BE2C (cell line): ENCODE results near the gene TTC38.

Experiments
- DNase-seq: peaks from one replicate; pipeline ENCODE4 v3.0.0-alpha.2; 2020
- H3K27me3 ChIP-seq: fragments of 250-450 bp; sonication (Bioruptor Pico); 2 replicates; pipeline ENCODE4 v1.5.1; 2020; ENCODE audit warnings: mild to moderate bottlenecking
- H3K36me3 ChIP-seq: fragments of 250-450 bp; sonication (Bioruptor Pico); 2 replicates; pipeline ENCODE4 v1.5.1; 2020; ENCODE audit warnings: mild to moderate bottlenecking
- H3K4me1 ChIP-seq: fragments of 250-450 bp; sonication (Bioruptor Pico); 2 replicates; pipeline ENCODE4 v1.5.1; 2020
- H3K4me3 ChIP-seq: 2 replicates; pipeline ENCODE4 v1.5.1; 2011; ENCODE audit warnings: low read depth, low read length
- H3K9me3 ChIP-seq: fragments of 250-450 bp; sonication (Bioruptor Pico); 2 replicates; pipeline ENCODE4 v1.5.1; 2020
- CTCF ChIP-seq: IDR thresholded peaks from 2 replicates; pipeline ENCODE4 v1.5.1; 2012; ENCODE audit warnings: mild to moderate bottlenecking, low read depth, low read length

The TTC38 gene

GRCh38 chr22:46339956-46340355, 72.1 kb downstream of the TTC38 start:
- Histone ChIP-seq H3K4me1 (no peaks in the 10 kb centered on the region), H3K4me3 (no peak overlapping the region), H3K9me3 (no peaks in the 10 kb centered on the region), H3K27me3 (no peaks in the 10 kb centered on the region), H3K36me3 (peaks cover 70% of the 10 kb centered on the region)
- no peak for TF ChIP-seq CTCF
- no peak for DNase-seq

- H3K4me1 ChIP-seq = no peaks in the 10 kb centered on the region
- peaks cover 77% of the 10 kb centered on the region for H3K36me3 ChIP-seq
- H3K4me3 ChIP-seq = no peak overlapping the region
- H3K9me3 ChIP-seq = no peaks in the 10 kb centered on the region
- no peak for DNase-seq
- H3K27me3 ChIP-seq = no peaks in the 10 kb centered on the region
- no peak for TF ChIP-seq CTCF
Measured at GRCh38 chr22:46340676-46341075, 72.9 kb downstream of the TTC38 start.
